Esophagus squamous epithelium (tissue), 5 donors: ENCODE measurements around the gene NRG3. TPM values are rescaled to one million over a fixed set of nuclear protein-coding genes. Genes with fewer than 3 reads are reported as not detected.

ENCODE experiments used
- DNase-seq: peaks from one replicate; lab custom pipeline; 2025; lab: John Stamatoyannopoulos, UW
- H3K27ac ChIP-seq, 4 donors: fragments of 200-600 bp; sonication (generic); one replicate each; pipeline ENCODE4 v1.5.1; 2016 to 2019; ENCODE audit warnings: mild to moderate bottlenecking in 1 of 4
- H3K27me3 ChIP-seq, 4 donors: fragments of 200-600 bp; sonication (generic); 1 replicate in 3 of 4; 2 replicates in 1 of 4; pipeline versions ENCODE4 v1.5.1 to v1.6.0; 2017 to 2021; ENCODE audit warnings: antibody characterized with exemption in 1 of 4
- H3K36me3 ChIP-seq, 3 donors: fragments of 200-600 bp; sonication (generic); one replicate each; pipeline ENCODE4 v1.5.1; 2016 to 2019
- H3K4me1 ChIP-seq, 3 donors: fragments of 200-600 bp; sonication (generic); one replicate each; pipeline ENCODE4 v1.5.1; 2017 to 2019
- H3K4me3 ChIP-seq, 4 donors: fragments of 200-600 bp; sonication (generic); 1 replicate in 3 of 4; 2 replicates in 1 of 4; pipeline ENCODE4 v1.5.1; 2016 to 2019; ENCODE audit warnings: mild to moderate bottlenecking in 2 of 4, moderate library complexity in 1 of 4
- H3K9me3 ChIP-seq, 3 donors: fragments of 200-600 bp; sonication (generic); one replicate each; pipeline ENCODE4 v1.5.1; 2016 to 2019
- POLR2A ChIP-seq, 4 donors: fragments of 450-650 bp; IDR thresholded peaks; one replicate each; pipeline ENCODE4 v1.6.1; 2017; ENCODE audit warnings: antibody characterized with exemption in 4 of 4, mild to moderate bottlenecking in 4 of 4, moderate library complexity in 3 of 4
- WGBS, 2 donors: methylation state at CpG; one replicate each; pipeline ENCODE4 v1.1.5; 2018; 5-methylcytosine and 5-hydroxymethylcytosine counted together
- intact Hi-C: fragments of 100-400 bp; cut with DNase I; formaldehyde crosslinking; loops from one replicate; pipeline ENCODE4 v1.15.0; 2022
- total RNA-seq, 4 donors: library from RNA; depleted of rRNA; stranded (reverse); fragments of >200 nt; gene quantifications; one replicate each; pipeline ENCODE4 v1.1.0, GENCODE V29; 2016
- TF ChIP-seq, protein P1 (sequence below), 6 experiments: fragments of 450-650 bp in 4 of 6; fragments of 200-600 bp in 2 of 6; sonication (generic) in 2 of 6; IDR thresholded peaks; one replicate each; pipeline ENCODE4 v1.5.1; 2016 to 2019; ENCODE audit warnings: antibody characterized with exemption in 6 of 6, mild to moderate bottlenecking in 4 of 6, moderate library complexity in 4 of 6
- donor health status: DM: yes; HTN: yes; CAD: no.

Gene NRG3
- total RNA-seq, 4 donors from 2014 or later, result 0.19 TPM; not detected in 3

DNA sequence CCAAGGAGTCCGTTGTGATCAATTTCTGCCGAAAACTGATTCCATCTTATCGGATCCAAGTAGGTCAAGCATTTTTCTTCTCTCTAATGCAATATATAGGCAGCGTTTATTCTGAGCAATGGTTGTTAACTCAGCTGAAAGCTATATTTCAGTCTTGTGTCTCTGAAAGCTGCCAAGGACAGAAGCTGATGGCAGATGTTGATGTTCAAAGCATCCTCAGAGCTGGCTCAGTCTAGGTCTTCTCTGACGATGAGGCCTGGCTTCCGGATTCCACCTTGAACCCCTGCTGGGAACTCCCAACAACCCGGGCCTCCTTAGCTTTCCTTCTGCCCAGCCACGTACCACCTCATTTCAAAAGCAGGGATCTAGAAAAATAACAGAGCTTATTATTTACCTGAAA, 863.6 kb downstream of the NRG3 start:
- H3K4me3 ChIP-seq, result no peak overlapping the region

DNA sequence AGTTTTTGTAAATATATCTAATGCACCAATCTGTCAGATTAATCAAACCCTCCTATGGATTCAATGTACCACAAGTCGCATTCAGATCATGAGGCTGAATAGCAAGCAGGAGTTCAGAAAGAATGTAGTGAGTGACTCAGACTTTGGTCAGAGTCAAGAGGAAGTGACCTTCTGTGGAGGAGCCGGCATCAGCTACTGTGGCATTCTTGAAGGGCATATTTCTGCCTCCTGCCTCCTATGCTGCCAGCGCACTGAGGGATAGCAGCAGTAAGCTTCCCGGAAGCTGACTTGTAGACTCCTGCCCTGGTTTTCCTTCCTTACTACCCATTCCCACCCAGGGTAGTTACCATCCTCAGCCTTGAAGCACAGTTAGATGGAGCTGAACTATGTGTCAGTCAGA, 867.5 kb downstream of the NRG3 start:
- H3K4me3 ChIP-seq, result no peak overlapping the region
- H3K27me3 ChIP-seq, result no peaks in the 10 kb centered on the region
- DNase-seq, result no peak
- 38 to 44% methylated on average over 3 to 4 of the region's 4 CpGs for WGBS, 2 donors
- no peaks in the 10 kb centered on the region for H3K9me3 ChIP-seq
- TF ChIP-seq, protein P1, sequence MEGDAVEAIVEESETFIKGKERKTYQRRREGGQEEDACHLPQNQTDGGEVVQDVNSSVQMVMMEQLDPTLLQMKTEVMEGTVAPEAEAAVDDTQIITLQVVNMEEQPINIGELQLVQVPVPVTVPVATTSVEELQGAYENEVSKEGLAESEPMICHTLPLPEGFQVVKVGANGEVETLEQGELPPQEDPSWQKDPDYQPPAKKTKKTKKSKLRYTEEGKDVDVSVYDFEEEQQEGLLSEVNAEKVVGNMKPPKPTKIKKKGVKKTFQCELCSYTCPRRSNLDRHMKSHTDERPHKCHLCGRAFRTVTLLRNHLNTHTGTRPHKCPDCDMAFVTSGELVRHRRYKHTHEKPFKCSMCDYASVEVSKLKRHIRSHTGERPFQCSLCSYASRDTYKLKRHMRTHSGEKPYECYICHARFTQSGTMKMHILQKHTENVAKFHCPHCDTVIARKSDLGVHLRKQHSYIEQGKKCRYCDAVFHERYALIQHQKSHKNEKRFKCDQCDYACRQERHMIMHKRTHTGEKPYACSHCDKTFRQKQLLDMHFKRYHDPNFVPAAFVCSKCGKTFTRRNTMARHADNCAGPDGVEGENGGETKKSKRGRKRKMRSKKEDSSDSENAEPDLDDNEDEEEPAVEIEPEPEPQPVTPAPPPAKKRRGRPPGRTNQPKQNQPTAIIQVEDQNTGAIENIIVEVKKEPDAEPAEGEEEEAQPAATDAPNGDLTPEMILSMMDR (IDR thresholded peaks at IDR 0.05), result no peak
- no peak for TF ChIP-seq POLR2A (IDR thresholded peaks at IDR 0.05)
- intact Hi-C loops, result no loop called here
- H3K36me3 ChIP-seq, result no peaks in the 10 kb centered on the region
- no peaks in the 10 kb centered on the region for H3K4me1 ChIP-seq
- H3K27ac ChIP-seq, result no peak overlapping the region

More for the DNA sequence above, 863.6 kb downstream of the NRG3 start:
- WGBS, 2 donors, result 85 to 88% methylated on average over 6 to 7 of the region's 8 CpGs
- Histone ChIP-seq H3K9me3 (no peaks in the 10 kb centered on the region), H3K36me3 (no peaks in the 10 kb centered on the region), H3K4me1 (no peaks in the 10 kb centered on the region), H3K27ac (no peak overlapping the region), H3K27me3 (no peaks in the 10 kb centered on the region)
- TF ChIP-seq POLR2A (IDR thresholded peaks at IDR 0.05), result no peak
- TF ChIP-seq, protein P1 (IDR thresholded peaks at IDR 0.05), result no peak
- intact Hi-C loops, result no loop called here
- DNase-seq, result no peak

DNA sequence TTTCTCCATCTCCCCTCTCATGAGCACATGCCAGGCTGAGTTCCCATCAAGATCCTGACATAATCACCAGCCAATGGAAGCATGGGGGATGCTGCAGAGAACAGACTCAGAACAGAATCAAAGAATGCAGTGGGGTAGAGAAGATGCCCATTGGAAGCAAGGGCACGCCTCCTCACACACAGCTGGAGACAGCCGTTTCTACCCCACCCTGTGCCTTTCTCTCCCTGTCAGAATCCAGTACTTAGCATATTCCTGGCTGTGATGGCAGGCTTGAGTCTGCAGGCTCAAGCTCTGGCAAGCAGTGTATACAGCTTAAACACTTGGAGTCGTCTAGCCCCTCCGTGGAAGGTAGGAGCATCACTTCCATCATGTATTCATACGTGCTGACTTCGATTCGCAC, 867.9 kb downstream of the NRG3 start:
- intact Hi-C loops, result no loop called here

DNA sequence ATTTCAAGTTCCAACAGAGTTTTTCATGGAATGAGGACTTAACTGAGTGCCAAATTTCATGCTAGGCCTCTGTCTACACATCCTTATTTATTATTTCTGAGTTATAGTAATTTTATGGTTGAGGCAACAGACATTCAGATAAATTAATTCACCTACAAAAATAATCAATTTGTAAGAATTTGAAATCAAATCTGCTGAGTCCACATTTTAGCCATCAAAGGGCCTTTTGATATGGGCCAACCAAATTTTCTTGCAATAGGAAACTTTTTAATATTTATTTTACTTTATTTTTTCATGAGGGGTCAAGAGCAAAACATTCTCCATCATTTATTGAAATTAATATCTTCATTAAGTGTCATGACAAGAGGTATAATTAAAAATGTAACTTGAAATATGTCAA, 875.5 kb downstream of the NRG3 start:
- no peak for DNase-seq
- H3K9me3 ChIP-seq, result no peaks in the 10 kb centered on the region
- H3K4me1 ChIP-seq, result no peaks in the 10 kb centered on the region
- no peak overlapping the region for H3K27ac ChIP-seq
- no peaks in the 10 kb centered on the region for H3K27me3 ChIP-seq
- intact Hi-C loops, result no loop called here
- H3K4me3 ChIP-seq, result no peak overlapping the region
- H3K36me3 ChIP-seq, result no peaks in the 10 kb centered on the region
- TF ChIP-seq POLR2A (IDR thresholded peaks at IDR 0.05), result no peak
- TF ChIP-seq, protein P1 (IDR thresholded peaks at IDR 0.05), result no peak

More for the DNA sequence above, 867.9 kb downstream of the NRG3 start:
- H3K27ac ChIP-seq, result no peak overlapping the region
- H3K9me3 ChIP-seq, result no peaks in the 10 kb centered on the region
- H3K4me3 ChIP-seq, result no peak overlapping the region
- 73 to 84% methylated on average over 7 of the region's 7 CpGs for WGBS, 2 donors
- no peak for DNase-seq
- H3K4me1 ChIP-seq, result no peaks in the 10 kb centered on the region
- H3K36me3 ChIP-seq, result no peaks in the 10 kb centered on the region
- no peak for TF ChIP-seq POLR2A (IDR thresholded peaks at IDR 0.05)
- TF ChIP-seq, protein P1 (IDR thresholded peaks at IDR 0.05), result no peak
- no peaks in the 10 kb centered on the region for H3K27me3 ChIP-seq

DNA sequence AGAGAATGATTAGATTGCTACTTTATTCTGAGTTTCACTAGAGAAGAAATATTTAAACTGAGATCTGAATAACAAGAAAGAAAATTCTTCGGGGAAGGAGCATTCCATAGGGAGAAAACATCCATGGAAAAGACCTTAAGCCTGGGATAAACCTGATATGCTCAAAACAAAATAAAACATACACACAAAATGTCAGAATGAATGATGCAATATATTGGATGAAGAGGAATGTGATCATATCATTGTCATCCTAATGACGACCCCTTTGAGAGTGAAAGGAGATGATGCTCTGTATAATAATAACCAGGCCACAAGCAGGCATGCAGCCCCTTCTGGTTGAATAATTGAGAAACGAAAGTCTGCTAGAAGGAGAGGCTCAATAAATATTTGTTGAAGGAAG, 882.4 kb downstream of the NRG3 start:
- Histone ChIP-seq H3K27me3 (no peaks in the 10 kb centered on the region), H3K9me3 (no peaks in the 10 kb centered on the region), H3K36me3 (no peaks in the 10 kb centered on the region), H3K27ac (no peak overlapping the region), H3K4me1 (no peaks in the 10 kb centered on the region), H3K4me3 (no peak overlapping the region)
- intact Hi-C loops, result no loop called here
- WGBS, 2 donors, result 48 to 64% methylated on average over 3 of the region's 3 CpGs
- DNase-seq, result no peak
- TF ChIP-seq POLR2A (IDR thresholded peaks at IDR 0.05), result no peak

DNA sequence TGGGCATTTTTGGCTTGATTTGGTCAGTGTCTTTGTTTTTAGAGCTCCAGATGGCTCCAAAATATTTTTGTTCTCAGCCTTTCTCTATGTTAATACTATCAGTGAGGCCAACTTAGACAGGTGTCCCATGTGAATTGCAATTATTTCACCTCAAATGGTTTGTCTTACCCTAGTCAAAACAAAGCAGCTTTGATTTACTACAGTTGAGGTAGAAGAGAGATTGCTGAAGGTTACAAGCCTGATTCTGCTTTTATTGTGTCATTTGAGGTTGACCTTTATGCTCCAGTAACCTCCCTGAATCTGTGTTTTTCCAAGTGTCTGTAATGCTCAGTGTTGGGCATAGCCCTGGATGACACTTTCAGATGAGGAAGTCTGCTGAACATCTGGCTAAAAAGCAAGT, 882.9 kb downstream of the NRG3 start:
- no peak for TF ChIP-seq POLR2A (IDR thresholded peaks at IDR 0.05)
- TF ChIP-seq, protein P1 (IDR thresholded peaks at IDR 0.05), result no peak
- no peaks in the 10 kb centered on the region for H3K27me3 ChIP-seq
- DNase-seq, result no peak
- intact Hi-C loops, result no loop called here
- H3K36me3 ChIP-seq, result no peaks in the 10 kb centered on the region
- no peaks in the 10 kb centered on the region for H3K9me3 ChIP-seq
- H3K4me1 ChIP-seq, result no peaks in the 10 kb centered on the region
- no peak overlapping the region for H3K27ac ChIP-seq
- no peak overlapping the region for H3K4me3 ChIP-seq
